ENCODE results near the gene CLTCL1.
"Not testable (repeated sequence)": the region's sequence is repeated elsewhere in the genome, so short reads cannot be mapped to it uniquely, and the experiment has no call there.

The CLTCL1 gene

GRCh38 chr22:19290400-19291217, 910 bp downstream of the CLTCL1 start:
- peak overlapping the region; percentile 81 for H3K4me3 ChIP-seq (ENCODE audit: low read depth, low read length)
- H3K27ac ChIP-seq (ENCODE audit: low read depth, low read length) = no peak overlapping the region
- peaks cover 44% of the 10 kb centered on the region for H3K4me1 ChIP-seq (ENCODE audit: control insufficient read depth, insufficient read depth, low read length)
- peak overlapping the region; percentile 58 for H3K9ac ChIP-seq (ENCODE audit: low read length)
- no peaks in the 10 kb centered on the region for H3K9me3 ChIP-seq (ENCODE audit: control insufficient read depth, insufficient read depth, low read depth, low read length)
- peaks cover 18% of the 10 kb centered on the region for H3K27me3 ChIP-seq (ENCODE audit: control insufficient read depth, insufficient read depth, low read length)
- no peaks in the 10 kb centered on the region for H3K36me3 ChIP-seq (ENCODE audit: control insufficient read depth, insufficient read depth, low read length)

GRCh38 chr22:19289475-19290161, 1.9 kb downstream of the CLTCL1 start:
- Histone ChIP-seq H3K27ac (ENCODE audit: low read depth, low read length) (no peak overlapping the region), H3K4me3 (ENCODE audit: low read depth, low read length) (no peak overlapping the region), H3K36me3 (ENCODE audit: control insufficient read depth, insufficient read depth, low read length) (no peaks in the 10 kb centered on the region), H3K27me3 (ENCODE audit: control insufficient read depth, insufficient read depth, low read length) (peaks cover 18% of the 10 kb centered on the region), H3K4me1 (ENCODE audit: control insufficient read depth, insufficient read depth, low read length) (peaks cover 47% of the 10 kb centered on the region), H3K9ac (ENCODE audit: low read length) (no peak overlapping the region), H3K9me3 (ENCODE audit: control insufficient read depth, insufficient read depth, low read depth, low read length) (no peaks in the 10 kb centered on the region)

DNA sequence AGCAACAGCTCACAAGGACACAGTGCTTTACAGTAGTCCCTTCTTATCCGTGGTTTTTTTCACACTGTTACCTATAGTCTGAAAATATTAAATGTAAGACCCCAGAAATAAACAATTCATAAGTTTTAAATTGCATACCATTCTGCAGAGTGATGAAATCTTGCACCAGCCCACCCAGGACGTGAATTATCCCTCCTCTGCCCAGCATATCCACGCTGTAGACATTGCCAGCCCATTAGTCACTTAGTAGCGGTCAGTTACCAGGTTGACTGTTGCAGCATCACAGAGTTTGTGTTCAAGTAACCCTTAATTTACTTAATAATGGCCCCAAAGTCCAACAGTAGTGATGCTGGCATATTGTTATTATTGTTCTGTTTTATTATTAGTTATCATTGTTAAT, 3.6 kb downstream of the CLTCL1 start:
- no peak overlapping the region for H3K27ac ChIP-seq (ENCODE audit: low read depth, low read length)

DNA sequence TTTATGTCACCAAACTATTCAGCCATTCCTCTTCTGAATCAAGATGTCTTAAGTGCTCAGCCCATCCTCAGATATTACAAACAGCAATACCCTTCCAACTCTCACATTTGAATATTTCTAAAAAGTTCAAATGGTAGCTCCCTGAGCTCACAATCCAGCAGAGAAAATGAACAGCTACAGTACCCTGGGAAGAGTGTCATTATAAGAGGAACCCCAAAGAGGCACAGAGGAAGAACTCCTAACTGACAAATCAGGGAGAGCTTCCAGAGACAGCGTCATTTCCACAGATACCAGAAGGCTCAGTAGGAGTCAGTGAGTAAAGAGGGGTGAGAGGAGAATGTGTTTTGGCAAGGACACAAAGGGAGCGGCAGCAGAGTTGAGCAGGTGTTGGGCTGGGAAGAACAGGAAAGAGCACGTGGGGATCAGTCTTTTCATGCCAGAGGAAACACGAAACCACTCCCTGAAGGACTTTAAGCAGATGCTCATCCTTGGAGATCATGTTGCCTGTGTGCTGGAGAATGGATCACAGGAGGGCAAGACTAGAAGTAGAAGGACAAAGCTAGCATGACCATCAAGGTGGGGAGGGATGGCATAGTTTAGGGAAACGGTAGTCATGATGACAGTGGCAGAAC, 4.3 kb downstream of the CLTCL1 start:
- peaks cover 18% of the 10 kb centered on the region for H3K27me3 ChIP-seq (ENCODE audit: control insufficient read depth, insufficient read depth, low read length)
- H3K36me3 ChIP-seq (ENCODE audit: control insufficient read depth, insufficient read depth, low read length) = no peaks in the 10 kb centered on the region
- no peak overlapping the region for H3K9ac ChIP-seq (ENCODE audit: low read length)
- peaks cover 42% of the 10 kb centered on the region for H3K4me1 ChIP-seq (ENCODE audit: control insufficient read depth, insufficient read depth, low read length)
- no peak overlapping the region for H3K27ac ChIP-seq (ENCODE audit: low read depth, low read length)
- H3K9me3 ChIP-seq (ENCODE audit: control insufficient read depth, insufficient read depth, low read depth, low read length) = no peaks in the 10 kb centered on the region
- H3K4me3 ChIP-seq (ENCODE audit: low read depth, low read length) = no peak overlapping the region

More for the DNA sequence above, 3.6 kb downstream of the CLTCL1 start:
- Histone ChIP-seq H3K27me3 (ENCODE audit: control insufficient read depth, insufficient read depth, low read length) (peaks cover 18% of the 10 kb centered on the region), H3K4me3 (ENCODE audit: low read depth, low read length) (no peak overlapping the region), H3K9me3 (ENCODE audit: control insufficient read depth, insufficient read depth, low read depth, low read length) (no peaks in the 10 kb centered on the region), H3K36me3 (ENCODE audit: control insufficient read depth, insufficient read depth, low read length) (no peaks in the 10 kb centered on the region), H3K9ac (ENCODE audit: low read length) (no peak overlapping the region), H3K4me1 (ENCODE audit: control insufficient read depth, insufficient read depth, low read length) (peaks cover 47% of the 10 kb centered on the region)

DNA sequence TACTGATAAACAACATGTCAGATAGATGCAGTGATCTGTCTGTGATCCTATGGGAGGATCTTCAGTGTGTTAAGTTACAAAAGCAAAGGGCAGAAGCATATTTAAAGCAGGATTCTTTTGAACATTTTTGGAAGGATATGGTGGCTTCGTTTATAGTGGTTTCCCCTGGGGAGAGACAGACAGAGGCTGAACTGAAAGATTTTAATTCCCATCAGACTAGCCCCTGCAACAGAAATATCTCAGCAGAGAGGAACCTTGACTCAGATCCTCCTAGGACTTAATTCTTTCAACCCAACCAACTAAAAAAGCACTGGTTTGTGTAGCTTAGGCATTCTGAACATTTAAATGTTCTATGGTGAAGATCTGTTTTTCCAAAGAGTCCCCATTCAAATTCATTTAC, 5.7 kb downstream of the CLTCL1 start:
- Histone ChIP-seq H3K36me3 (ENCODE audit: control insufficient read depth, insufficient read depth, low read length) (no peaks in the 10 kb centered on the region), H3K4me1 (ENCODE audit: control insufficient read depth, insufficient read depth, low read length) (peaks cover 40% of the 10 kb centered on the region), H3K9me3 (ENCODE audit: control insufficient read depth, insufficient read depth, low read depth, low read length) (no peaks in the 10 kb centered on the region), H3K9ac (ENCODE audit: low read length) (no peak overlapping the region), H3K4me3 (ENCODE audit: low read depth, low read length) (no peak overlapping the region), H3K27ac (ENCODE audit: low read depth, low read length) (peak overlapping the region; percentile 27; the same call in 1 of the 2 replicates), H3K27me3 (ENCODE audit: control insufficient read depth, insufficient read depth, low read length) (peaks cover 16% of the 10 kb centered on the region)

GRCh38 chr22:19279143-19279542, 12.4 kb downstream of the CLTCL1 start:
- not testable (repeated sequence) for H3K36me3 ChIP-seq (ENCODE audit: control insufficient read depth, insufficient read depth, low read length); H3K27me3 ChIP-seq (ENCODE audit: control insufficient read depth, insufficient read depth, low read length); H3K9ac ChIP-seq (ENCODE audit: low read length); H3K27ac ChIP-seq (ENCODE audit: low read depth, low read length); H3K9me3 ChIP-seq (ENCODE audit: control insufficient read depth, insufficient read depth, low read depth, low read length); H3K4me3 ChIP-seq (ENCODE audit: low read depth, low read length); H3K4me1 ChIP-seq (ENCODE audit: control insufficient read depth, insufficient read depth, low read length)

DNA sequence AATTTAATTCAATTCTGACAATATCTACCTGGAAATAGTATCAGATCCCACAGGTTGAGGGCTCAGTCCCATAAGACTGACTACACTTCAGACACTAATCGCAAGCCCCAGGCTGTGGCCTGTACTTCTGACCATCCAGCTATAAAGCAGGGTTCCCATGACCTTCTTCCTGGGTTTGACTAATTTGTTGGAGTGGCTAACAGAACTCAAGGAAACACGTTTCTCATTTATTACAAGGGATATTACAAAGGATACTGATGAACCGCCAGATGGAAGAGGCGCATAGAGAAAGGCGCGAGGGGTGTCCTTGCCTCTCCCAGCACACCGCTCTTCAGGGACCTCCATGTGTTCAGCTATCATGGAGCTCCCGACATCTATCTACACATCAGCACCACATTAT, 13.7 kb downstream of the CLTCL1 start:
- H3K4me1 ChIP-seq (ENCODE audit: control insufficient read depth, insufficient read depth, low read length) = peaks cover 6% of the 10 kb centered on the region; the same call in 1 of the 2 replicates
- no peaks in the 10 kb centered on the region for H3K36me3 ChIP-seq (ENCODE audit: control insufficient read depth, insufficient read depth, low read length)
- no peak overlapping the region for H3K9ac ChIP-seq (ENCODE audit: low read length)
- H3K27me3 ChIP-seq (ENCODE audit: control insufficient read depth, insufficient read depth, low read length) = no peaks in the 10 kb centered on the region
- H3K9me3 ChIP-seq (ENCODE audit: control insufficient read depth, insufficient read depth, low read depth, low read length) = no peaks in the 10 kb centered on the region
- H3K27ac ChIP-seq (ENCODE audit: low read depth, low read length) = no peak overlapping the region
- no peak overlapping the region for H3K4me3 ChIP-seq (ENCODE audit: low read depth, low read length)

DNA sequence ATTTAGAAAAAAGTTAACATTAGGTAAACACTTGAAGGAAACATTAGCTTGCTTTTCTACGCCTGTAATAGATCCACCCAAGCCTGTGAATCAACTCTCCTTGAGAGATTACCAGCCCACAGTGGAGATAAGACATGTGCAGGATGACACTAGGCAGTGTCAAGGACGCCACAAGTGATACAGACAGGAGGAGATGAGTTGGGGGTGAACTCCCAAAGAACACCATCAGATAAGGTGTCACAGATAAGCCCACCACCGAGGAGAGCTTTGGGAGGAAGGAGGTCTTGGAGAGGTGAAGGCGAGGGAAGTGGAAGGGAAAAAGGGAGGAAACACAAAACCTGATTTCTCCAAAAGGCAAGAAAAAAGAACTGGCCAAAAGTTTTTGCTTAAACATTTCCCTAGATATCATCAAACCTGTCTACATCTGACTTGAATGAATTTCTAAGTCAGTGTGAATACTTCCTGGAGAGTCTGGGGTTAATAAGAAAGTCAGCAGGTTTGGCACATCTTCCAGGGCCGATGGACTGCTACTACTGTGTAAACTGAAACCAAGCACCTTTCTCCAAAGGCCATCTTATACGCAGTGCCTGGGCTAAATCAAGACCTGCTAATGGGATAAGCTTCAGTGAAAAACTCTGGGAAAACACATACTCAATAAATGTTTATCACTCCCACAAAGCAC, 15.5 kb downstream of the CLTCL1 start:
- Histone ChIP-seq H3K4me1 (ENCODE audit: control insufficient read depth, insufficient read depth, low read length) (peaks cover 6% of the 10 kb centered on the region; the same call in 1 of the 2 replicates), H3K9me3 (ENCODE audit: control insufficient read depth, insufficient read depth, low read depth, low read length) (no peaks in the 10 kb centered on the region), H3K27me3 (ENCODE audit: control insufficient read depth, insufficient read depth, low read length) (no peaks in the 10 kb centered on the region), H3K9ac (ENCODE audit: low read length) (no peak overlapping the region), H3K36me3 (ENCODE audit: control insufficient read depth, insufficient read depth, low read length) (no peaks in the 10 kb centered on the region), H3K4me3 (ENCODE audit: low read depth, low read length) (no peak overlapping the region), H3K27ac (ENCODE audit: low read depth, low read length) (no peak overlapping the region)

DNA sequence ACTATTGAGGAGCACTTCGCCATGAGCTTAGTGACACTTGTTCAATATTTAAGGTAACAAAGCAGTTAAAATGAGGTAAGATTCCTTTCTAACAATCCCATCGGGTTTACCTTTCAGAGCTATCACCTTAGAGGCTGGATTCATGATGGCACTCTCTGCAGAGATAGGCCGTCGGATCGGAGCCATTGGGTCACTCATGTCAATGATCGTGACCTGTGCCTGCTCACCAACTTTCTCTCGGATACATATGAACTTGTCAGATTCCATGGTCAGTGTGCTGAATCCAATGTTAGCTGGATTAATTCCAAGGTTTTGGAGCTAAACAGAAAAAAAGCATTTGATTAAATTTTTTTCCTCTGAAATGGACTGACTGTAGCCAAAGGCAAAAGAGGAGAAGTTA, 16.0 kb downstream of the CLTCL1 start:
- Histone ChIP-seq H3K36me3 (ENCODE audit: control insufficient read depth, insufficient read depth, low read length) (no peaks in the 10 kb centered on the region), H3K4me3 (ENCODE audit: low read depth, low read length) (no peak overlapping the region), H3K27me3 (ENCODE audit: control insufficient read depth, insufficient read depth, low read length) (no peaks in the 10 kb centered on the region), H3K4me1 (ENCODE audit: control insufficient read depth, insufficient read depth, low read length) (peaks cover 6% of the 10 kb centered on the region; the same call in 1 of the 2 replicates), H3K9me3 (ENCODE audit: control insufficient read depth, insufficient read depth, low read depth, low read length) (no peaks in the 10 kb centered on the region), H3K9ac (ENCODE audit: low read length) (no peak overlapping the region), H3K27ac (ENCODE audit: low read depth, low read length) (no peak overlapping the region)

- H3K9ac ChIP-seq (ENCODE audit: low read length) = no peak overlapping the region
- no peaks in the 10 kb centered on the region for H3K36me3 ChIP-seq (ENCODE audit: control insufficient read depth, insufficient read depth, low read length)
- peaks cover 6% of the 10 kb centered on the region; the same call in 1 of the 2 replicates for H3K4me1 ChIP-seq (ENCODE audit: control insufficient read depth, insufficient read depth, low read length)
- no peaks in the 10 kb centered on the region for H3K9me3 ChIP-seq (ENCODE audit: control insufficient read depth, insufficient read depth, low read depth, low read length)
- no peaks in the 10 kb centered on the region for H3K27me3 ChIP-seq (ENCODE audit: control insufficient read depth, insufficient read depth, low read length)
- no peak overlapping the region for H3K27ac ChIP-seq (ENCODE audit: low read depth, low read length)
- no peak overlapping the region for H3K4me3 ChIP-seq (ENCODE audit: low read depth, low read length)
Observed at GRCh38 chr22:19275104-19275503, 16.4 kb downstream of the CLTCL1 start.
